Esophagus muscularis mucosa (tissue), 3 donors: ENCODE data around the gene GRID1.

ENCODE experiments used
- CTCF ChIP-seq, 3 experiments: fragments of 200-600 bp in 2 of 3; fragments of 450-650 bp in 1 of 3; sonication (generic) in 2 of 3; IDR thresholded peaks; one replicate each; pipeline ENCODE4 v1.5.1; 2017 to 2019; ENCODE audit warnings: antibody characterized with exemption in 3 of 3, mild to moderate bottlenecking in 2 of 3, moderate library complexity in 1 of 3
- POLR2A ChIP-seq: fragments of 450-650 bp; IDR thresholded peaks from one replicate; pipeline ENCODE4 v1.6.1; 2017; ENCODE audit warnings: antibody characterized with exemption, moderate library complexity, mild to moderate bottlenecking, low read depth
- POLR2AphosphoS5 ChIP-seq, 2 donors: sonication (generic); formaldehyde crosslinking; IDR thresholded peaks; one replicate each; pipeline ENCODE4 v1.6.1; 2017; ENCODE audit warnings: antibody characterized with exemption in 2 of 2

GRCh38 chr10:86043236-86043635, 323.4 kb downstream of the GRID1 start:
- TF ChIP-seq CTCF (IDR thresholded peaks at IDR 0.05) = no peak
- TF ChIP-seq POLR2A = no peak
- no peak for TF ChIP-seq POLR2AphosphoS5 (IDR thresholded peaks at IDR 0.05)
